ENCODE data around the gene CENPF.

CENPF gene

DNA sequence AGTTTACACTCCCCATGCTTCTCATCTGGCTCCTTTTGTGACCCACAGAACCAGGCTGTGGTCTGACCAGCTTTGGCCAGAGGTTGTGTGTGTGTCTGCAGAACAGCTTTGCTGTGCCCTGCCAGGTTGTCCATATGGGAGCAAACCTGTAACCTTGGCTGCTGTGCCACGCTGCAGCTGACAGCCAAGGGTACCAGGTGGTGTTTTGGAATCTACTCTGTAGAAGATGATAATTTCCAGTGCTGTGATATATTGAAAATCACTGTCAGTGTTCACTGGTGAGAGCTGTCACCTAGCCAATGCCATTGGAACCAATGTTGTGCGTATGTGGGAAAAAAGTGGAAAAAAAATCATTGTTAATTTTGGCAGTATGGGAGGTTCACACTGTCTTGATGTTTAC lies 18.2 kb downstream of the CENPF start:
- DNase-seq: no peak

DNA sequence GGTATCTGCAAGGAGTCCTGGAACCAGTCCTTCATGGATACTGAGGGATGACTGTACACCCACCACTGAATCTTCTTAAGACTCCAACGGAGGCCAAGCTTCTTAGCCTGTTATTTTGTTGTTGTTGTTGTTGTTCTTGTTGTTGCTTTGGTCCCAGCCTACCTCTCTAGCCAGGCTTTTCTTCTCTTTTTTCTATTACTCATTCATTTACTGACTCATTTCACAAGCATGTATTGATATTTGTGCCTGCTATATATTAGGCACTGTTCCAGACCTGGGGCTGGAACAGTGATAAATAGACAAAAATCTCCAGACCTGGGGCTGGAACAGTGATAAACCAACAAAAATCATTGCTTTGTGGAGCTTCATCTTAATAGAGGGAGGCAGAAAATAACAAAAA lies 20.4 kb downstream of the CENPF start:
- no peak for DNase-seq

DNA sequence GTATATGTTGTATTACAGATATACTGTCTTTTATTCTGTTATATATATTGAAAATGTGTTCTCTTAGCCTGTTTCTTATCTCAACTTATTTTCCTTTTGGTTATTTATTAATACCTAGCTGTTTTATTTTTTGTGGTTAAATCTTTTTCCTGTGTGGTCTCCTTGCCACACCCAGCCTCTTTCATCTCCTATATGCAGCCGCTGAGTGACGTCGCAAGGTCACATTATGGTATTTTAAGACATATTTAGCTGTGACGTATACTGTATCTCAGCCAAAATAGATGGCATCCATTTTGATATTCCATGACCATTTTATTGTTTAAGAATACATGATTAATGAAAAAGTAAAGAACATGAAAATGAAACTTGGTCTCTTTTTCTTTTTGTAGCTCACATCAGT lies 29.1 kb downstream of the CENPF start:
- peak; percentile 38 to 74 for DNase-seq

DNA sequence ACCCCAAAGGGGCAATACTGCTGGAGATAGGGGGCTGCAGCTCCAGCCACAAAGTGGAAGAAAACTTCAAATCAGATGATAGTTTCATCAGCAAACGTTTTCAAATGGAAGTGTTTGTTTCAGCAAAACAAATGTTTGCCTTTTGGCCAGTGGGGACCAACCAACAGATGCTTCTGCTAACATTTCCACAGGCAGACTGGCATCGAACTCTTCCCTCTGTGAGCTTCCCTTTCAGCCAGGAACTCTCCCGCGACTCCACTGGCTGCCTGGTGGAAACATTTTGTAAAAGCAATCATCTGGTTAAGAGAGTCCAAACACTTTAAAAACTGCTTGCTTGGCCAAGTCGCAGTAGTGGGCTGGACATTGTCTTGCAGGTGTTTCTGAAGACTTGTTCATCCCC lies 30.7 kb downstream of the CENPF start:
- DNase-seq: no peak

DNA sequence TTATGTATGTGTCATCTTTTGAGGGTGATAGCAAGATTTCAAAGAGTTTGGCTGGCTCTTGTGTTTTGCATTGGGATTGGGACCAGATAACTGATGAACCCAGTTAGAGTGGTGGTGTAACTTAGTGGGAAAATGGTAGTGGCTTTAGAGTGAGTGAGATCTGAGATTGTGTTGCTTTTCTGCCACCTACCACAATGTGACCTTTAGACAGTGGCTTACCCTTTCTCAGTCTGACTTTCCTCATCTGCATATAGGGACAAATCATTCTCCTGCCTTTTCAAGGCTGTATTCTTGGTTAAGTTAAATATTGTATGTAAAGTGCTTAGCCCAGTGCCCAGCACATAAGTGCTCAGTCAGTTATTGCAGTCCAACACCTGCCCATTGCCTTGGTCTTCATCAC lies 31.3 kb downstream of the CENPF start:
- DNase-seq: no peak

DNA sequence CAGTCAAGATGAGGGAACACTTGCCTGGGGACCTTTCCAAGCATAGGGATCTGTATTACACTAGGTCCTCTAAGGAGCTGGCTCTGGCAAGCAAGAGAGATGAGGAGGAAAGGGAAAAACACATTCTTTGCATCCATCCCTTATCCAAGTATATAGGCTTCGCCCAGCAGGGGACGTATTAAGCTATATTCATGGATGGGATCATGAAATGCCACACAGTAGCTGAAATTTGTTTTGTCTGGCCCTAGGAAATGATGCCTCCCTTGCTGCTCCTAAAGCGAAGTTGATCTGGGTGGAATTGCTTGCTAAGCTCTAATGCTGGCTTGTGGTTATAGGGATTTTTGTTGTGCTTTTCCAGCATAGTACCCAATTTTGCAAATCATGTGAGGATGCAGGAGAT lies 32.1 kb downstream of the CENPF start:
- DNase-seq: no peak

DNA sequence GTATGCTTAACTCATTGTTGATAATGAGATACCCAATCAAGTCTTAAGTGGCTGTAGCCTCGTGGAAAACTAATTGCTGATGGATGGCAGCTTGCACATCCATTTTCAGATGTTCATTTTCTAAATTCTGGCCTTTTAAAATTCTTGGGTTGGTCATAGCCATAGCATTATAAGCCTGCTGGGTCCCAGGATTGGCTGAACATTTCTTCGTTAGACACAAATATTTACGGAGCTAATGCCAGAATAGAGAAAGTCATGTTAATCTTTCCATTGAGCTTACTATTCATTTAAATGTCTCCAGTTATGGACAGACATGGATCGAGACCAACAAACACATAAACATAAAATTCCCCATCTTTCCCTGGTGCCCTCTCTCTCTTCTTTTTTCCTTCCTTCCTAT lies 32.5 kb downstream of the CENPF start:
- DNase-seq: no peak

DNA sequence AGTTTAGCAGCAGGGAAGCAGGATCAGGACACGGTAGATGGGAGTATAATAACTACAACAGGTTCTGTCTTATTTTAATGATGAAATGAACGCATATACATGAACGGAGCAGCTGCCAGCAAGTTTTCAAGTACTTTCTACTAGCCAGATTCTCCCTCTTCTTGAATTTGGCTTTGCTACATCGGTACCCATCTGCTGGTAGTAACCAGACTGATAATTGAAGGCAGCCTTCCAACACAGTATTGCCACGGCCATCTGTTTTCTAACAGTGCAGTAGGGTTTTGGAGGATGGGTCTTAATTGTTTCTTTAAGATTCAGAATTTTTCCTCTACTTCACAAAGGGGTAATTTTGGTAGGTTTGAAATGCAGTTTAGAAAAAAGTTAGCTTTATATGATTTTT lies 33.4 kb downstream of the CENPF start:
- DNase-seq: no peak

DNA sequence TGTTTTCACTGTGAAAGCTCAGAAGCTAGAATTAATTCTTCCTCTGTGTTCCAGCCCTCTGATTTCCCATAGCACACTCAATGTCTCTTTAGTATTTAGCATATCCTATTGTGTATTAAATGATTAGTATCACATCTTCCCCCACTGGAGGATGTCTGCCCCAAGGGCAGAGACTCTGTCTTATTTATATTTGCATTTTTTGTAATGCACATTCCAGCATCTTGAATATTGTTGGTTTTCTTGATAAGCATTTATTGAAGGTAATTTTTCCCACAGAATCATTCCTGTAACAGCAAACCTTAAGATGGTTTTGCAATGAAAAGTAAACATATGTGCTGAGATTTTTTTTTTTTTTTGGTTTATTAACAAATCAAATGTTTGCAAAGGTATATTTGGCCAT lies 34.1 kb downstream of the CENPF start:
- no peak for DNase-seq

DNA sequence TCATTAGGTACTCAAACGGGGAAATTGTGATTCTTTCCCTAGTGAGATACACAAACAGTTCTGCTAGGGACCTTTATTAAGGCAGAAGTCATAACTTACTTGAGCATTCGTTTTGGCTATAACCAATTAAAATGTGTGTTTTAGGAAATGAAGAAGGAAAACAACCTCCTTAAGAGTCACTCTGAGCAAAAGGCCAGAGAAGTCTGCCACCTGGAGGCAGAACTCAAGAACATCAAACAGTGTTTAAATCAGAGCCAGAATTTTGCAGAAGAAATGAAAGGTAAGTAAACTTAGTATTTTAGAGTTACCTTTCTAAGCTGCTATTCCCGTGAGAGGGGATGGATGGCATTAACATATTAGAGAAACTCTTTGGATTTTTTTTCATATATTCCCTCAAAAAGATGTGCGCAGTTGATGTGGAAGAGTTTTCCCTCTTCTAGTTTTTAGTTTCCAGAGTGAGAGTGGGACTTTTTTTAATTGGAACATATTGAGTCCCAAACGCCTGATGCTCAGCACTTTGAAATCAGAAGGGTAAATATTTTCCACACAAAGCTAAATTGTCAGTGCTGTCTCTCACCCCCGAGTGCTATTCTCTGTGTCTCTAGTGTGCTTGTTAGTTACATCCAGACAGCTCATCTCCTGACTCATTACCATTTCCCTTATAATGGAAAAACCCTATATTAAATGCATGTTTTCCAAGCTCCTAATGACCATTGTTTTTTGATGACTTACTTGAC lies 34.9 kb downstream of the CENPF start:
- peak in 1 of 2 donors; percentile 54 for DNase-seq

DNA sequence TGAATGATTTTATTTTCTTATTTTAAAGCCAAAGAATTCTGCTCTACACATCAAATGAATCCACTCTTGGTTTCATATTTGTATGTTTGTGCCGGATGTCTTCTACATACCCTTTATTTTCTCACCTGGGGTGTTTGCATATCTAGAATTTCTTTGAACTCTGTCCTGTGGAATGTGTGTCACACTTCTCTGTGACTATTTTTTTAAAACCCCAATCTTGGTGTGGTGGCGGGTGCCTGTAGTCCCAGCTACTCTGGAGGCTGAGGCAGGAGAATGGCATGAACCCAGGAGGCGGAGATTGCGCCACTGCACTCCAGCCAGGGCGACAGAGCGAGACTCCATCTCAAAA lies 35.4 kb downstream of the CENPF start:
- DNase-seq: no peak

DNA sequence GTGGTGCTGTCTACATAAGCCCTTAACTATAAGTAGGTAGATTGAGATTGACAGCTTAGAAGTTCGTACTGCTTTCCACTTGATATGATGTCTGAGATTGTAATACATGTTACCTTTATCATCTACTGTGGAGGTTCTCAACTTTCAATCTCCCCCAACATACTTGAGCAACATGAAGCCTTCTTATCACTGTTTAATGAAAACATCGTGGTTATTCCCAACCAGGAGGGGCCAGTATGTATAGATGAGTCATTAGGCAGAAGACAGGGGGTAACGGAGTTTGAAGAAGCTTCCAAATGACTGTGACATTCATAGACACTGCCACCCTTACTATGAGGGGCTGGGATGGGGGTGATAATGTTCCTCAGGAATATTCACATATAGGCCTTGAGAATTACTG lies 36.0 kb downstream of the CENPF start:
- DNase-seq: no peak

DNA sequence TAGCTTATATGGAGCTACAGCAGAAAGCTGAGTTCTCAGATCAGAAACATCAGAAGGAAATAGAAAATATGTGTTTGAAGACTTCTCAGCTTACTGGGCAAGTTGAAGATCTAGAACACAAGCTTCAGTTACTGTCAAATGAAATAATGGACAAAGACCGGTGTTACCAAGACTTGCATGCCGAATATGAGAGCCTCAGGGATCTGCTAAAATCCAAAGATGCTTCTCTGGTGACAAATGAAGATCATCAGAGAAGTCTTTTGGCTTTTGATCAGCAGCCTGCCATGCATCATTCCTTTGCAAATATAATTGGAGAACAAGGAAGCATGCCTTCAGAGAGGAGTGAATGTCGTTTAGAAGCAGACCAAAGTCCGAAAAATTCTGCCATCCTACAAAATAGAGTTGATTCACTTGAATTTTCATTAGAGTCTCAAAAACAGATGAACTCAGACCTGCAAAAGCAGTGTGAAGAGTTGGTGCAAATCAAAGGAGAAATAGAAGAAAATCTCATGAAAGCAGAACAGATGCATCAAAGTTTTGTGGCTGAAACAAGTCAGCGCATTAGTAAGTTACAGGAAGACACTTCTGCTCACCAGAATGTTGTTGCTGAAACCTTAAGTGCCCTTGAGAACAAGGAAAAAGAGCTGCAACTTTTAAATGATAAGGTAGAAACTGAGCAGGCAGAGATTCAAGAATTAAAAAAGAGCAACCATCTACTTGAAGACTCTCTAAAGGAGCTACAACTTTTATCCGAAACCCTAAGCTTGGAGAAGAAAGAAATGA lies 37.6 kb downstream of the CENPF start:
- no peak for DNase-seq

DNA sequence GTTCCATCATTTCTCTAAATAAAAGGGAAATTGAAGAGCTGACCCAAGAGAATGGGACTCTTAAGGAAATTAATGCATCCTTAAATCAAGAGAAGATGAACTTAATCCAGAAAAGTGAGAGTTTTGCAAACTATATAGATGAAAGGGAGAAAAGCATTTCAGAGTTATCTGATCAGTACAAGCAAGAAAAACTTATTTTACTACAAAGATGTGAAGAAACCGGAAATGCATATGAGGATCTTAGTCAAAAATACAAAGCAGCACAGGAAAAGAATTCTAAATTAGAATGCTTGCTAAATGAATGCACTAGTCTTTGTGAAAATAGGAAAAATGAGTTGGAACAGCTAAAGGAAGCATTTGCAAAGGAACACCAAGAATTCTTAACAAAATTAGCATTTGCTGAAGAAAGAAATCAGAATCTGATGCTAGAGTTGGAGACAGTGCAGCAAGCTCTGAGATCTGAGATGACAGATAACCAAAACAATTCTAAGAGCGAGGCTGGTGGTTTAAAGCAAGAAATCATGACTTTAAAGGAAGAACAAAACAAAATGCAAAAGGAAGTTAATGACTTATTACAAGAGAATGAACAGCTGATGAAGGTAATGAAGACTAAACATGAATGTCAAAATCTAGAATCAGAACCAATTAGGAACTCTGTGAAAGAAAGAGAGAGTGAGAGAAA lies 38.4 kb downstream of the CENPF start:
- DNase-seq: no peak

DNA sequence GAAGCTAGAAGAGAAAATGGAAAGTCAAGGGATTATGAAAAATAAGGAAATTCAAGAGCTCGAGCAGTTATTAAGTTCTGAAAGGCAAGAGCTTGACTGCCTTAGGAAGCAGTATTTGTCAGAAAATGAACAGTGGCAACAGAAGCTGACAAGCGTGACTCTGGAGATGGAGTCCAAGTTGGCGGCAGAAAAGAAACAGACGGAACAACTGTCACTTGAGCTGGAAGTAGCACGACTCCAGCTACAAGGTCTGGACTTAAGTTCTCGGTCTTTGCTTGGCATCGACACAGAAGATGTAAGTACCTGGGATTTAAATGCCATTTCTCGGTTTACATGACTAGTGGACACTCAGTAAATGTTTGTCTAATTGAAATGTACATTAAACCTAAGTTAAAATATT lies 40.0 kb downstream of the CENPF start:
- DNase-seq: no peak

DNA sequence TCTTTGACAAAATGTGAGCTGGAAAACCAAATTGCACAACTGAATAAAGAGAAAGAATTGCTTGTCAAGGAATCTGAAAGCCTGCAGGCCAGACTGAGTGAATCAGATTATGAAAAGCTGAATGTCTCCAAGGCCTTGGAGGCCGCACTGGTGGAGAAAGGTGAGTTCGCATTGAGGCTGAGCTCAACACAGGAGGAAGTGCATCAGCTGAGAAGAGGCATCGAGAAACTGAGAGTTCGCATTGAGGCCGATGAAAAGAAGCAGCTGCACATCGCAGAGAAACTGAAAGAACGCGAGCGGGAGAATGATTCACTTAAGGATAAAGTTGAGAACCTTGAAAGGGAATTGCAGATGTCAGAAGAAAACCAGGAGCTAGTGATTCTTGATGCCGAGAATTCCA lies 42.7 kb downstream of the CENPF start:
- DNase-seq: no peak

DNA sequence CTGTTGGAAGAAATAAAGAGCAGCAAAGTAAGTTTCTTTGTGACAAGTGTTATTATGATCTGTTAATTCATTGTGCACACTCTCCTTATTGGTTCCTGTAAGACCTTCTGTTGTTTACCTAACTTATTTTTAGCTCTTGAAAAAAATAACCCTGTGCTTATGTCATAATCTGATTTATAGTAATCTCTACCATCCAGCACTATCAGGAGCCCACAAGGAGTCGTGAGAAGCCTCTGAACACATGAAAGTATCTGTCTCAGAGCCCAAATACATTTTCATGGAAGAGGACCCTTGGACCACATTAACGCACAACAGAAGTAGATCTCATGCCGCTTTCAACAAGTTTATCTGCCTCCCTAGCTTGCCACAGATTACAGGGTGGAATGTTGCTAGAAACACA lies 45.8 kb downstream of the CENPF start:
- no peak for DNase-seq

DNA sequence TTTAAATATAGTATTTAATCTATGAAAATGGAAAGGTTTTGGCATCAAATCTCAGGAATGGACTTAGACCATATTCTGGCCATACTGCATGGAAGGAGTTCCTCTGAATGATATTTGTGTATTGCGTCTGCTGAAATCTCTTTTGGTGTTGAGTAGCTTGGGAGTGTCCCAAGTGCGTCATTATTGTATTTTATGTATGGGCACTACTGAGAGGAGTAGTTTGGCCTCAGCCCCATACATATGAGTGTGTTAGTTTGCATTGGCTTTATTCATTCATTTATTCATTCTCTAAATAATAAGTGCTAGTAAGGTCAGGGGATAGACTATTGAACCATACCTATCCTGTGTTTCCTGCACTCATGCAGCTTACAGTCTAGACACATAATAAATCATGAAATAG lies 46.6 kb downstream of the CENPF start:
- no peak for DNase-seq

DNA sequence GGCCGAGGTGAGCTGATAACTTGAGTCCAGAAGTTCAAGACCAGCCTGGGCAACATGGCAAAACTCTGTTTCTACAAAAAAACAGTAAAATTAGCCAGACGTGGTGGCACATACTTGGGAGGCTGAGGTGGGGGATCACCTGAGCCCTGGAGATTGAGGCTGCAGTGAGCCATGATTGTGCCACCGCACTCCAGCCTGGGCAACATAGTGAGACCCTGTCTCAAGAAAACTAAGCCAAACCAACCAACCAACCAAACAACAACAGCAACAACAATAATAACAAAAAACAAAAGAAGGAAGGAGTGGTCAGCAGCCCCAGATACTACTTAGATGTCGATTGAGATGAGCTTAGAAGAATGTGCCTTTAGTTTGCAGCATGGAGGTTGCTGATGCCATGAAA lies 47.7 kb downstream of the CENPF start:
- DNase-seq: no peak

DNA sequence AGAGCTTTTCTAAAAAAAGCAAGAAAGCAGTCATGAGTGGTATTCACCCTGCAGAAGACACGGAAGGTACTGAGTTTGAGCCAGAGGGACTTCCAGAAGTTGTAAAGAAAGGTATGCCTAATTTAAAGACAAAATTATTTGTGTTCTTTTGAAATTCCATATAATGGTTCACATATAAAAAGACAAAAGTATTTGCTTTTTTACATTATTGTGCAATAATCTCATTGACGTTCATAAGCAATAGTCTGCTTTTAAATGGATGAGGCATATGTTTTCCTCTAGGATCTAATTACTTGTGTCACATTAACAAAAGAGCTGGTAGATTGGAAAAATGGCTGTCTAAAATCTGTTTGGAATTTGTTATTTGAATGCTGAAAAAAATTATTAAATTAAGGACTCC lies 54.3 kb downstream of the CENPF start:
- no peak for DNase-seq

DNA sequence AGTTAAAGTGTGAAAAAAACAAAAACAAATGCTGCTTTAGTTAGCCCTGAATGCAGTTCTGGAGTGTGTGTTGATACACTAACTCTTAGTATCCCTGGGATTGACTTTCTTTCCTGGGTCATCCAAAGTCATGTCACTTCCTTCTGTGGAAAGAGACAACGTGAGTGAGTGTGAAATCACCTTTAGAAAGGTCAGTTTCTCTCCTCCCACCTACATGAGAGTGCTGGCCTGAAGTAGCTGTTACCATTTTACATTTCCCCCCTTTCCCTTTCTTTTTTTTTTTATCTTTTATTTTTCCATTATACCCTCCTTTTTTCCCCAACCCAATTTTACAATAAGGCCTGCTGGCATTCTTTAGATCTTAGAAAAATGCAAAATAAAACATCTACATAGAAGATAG lies 55.2 kb downstream of the CENPF start:
- DNase-seq: no peak

DNA sequence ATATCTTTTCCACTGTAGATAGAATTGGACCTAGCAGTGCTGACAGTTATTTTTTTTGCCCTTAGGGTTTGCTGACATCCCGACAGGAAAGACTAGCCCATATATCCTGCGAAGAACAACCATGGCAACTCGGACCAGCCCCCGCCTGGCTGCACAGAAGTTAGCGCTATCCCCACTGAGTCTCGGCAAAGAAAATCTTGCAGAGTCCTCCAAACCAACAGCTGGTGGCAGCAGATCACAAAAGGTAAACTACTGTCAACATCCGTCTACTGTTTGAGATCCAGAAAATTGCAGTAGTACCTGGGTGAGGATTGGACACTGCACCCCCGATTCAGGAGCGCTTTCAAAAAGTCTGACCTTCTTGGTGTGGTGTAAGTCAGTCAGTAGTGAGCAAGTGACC lies 55.8 kb downstream of the CENPF start:
- DNase-seq: no peak

DNA sequence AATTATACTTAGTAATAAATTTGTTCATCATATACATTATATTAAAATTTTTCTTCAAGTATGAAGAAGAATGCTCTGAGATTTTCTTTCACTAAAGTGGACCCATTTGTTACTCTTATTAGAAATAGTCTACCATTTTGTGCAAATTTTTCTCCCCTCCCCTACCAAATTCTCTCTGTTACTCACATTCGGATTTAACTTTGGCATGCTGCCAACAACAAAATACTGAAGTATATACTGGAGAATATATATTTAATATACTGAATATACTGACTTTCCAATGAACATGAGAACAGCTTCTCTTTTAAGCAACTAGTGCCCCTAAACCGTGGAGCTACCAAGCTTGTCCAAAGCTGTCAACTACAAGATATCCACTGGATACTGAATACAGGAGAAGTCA lies 57.2 kb downstream of the CENPF start:
- no peak for DNase-seq

DNA sequence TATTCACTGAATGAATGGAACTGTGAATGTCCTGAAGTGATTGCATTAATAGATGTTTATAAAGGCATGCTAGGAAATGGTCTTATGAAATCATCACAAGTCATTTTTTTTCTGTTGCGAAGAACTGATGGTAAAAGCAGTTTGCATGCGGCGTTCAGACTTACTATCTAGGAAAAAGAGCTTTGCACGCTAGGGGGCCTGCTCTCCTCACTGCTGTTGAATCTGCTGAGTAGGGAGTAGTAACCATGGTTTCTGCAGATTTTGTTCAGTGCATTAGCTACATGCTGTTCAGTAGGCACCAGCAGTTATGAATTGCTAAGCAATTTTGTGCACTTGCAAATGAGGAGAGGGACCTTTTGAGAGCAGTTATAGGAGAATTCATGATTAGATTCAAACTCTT lies 57.9 kb downstream of the CENPF start:
- DNase-seq: no peak

All from CD4-positive, alpha-beta T cell treated with Interferon alpha-2 for 1 hour (primary cell).